Measurements from ENCODE around the gene CGB8. TPM values are rescaled to one million over a fixed set of nuclear protein-coding genes. Genes with fewer than 3 reads are reported as not detected.
A peak's percentile ranks its signal among the peaks of the same experiment; 100 is the strongest.

Gene CGB8
- total RNA-seq, 1 donor from 2014 or later, result not detected

DNA sequence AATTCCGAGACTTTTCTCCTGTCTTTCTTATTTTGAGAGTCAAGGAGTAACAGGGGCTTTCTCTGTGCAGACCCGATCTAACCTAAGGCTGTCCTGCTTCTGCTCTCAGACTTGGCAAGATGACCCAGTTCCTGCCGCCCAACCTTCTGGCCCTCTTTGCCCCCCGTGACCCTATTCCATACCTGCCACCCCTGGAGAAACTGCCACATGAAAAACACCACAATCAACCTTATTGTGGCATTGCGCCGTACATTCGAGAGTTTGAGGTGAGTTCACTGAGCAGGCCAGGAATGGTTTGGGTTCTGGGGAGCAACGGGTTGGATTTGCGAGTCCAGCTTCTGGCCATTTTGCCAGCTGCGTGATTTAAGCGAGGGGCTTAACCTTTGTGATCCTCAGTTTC, 37.4 kb upstream of the CGB8 start:
- H3K36me3 Mint-ChIP-seq (ENCODE audit: unreplicated experiment), result peaks cover 17% of the 10 kb centered on the region
- peak overlapping the region; percentile 92 for H3K27ac Mint-ChIP-seq (ENCODE audit: unreplicated experiment)
- H3K4me3 Mint-ChIP-seq (ENCODE audit: unreplicated experiment), result peak overlapping the region; percentile 95
- peaks cover 27% of the 10 kb centered on the region for H3K4me1 Mint-ChIP-seq (ENCODE audit: unreplicated experiment)
- TF ChIP-seq, protein P1, sequence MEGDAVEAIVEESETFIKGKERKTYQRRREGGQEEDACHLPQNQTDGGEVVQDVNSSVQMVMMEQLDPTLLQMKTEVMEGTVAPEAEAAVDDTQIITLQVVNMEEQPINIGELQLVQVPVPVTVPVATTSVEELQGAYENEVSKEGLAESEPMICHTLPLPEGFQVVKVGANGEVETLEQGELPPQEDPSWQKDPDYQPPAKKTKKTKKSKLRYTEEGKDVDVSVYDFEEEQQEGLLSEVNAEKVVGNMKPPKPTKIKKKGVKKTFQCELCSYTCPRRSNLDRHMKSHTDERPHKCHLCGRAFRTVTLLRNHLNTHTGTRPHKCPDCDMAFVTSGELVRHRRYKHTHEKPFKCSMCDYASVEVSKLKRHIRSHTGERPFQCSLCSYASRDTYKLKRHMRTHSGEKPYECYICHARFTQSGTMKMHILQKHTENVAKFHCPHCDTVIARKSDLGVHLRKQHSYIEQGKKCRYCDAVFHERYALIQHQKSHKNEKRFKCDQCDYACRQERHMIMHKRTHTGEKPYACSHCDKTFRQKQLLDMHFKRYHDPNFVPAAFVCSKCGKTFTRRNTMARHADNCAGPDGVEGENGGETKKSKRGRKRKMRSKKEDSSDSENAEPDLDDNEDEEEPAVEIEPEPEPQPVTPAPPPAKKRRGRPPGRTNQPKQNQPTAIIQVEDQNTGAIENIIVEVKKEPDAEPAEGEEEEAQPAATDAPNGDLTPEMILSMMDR (IDR thresholded peaks at IDR 0.05), result no peak
- H3K9me3 Mint-ChIP-seq (ENCODE audit: unreplicated experiment), result no peaks in the 10 kb centered on the region
- no peaks in the 10 kb centered on the region for H3K27me3 Mint-ChIP-seq (ENCODE audit: unreplicated experiment)
- no peak for DNase-seq (ENCODE audit: extremely low spot score, unreplicated experiment)

- TF ChIP-seq, protein P1 (IDR thresholded peaks at IDR 0.05), result no peak
- peaks cover 27% of the 10 kb centered on the region for H3K4me1 Mint-ChIP-seq (ENCODE audit: unreplicated experiment)
- no peak for DNase-seq (ENCODE audit: extremely low spot score, unreplicated experiment)
- no peaks in the 10 kb centered on the region for H3K9me3 Mint-ChIP-seq (ENCODE audit: unreplicated experiment)
- peak overlapping the region; percentile 92 for H3K27ac Mint-ChIP-seq (ENCODE audit: unreplicated experiment)
- peak overlapping the region; percentile 95 for H3K4me3 Mint-ChIP-seq (ENCODE audit: unreplicated experiment)
- peaks cover 14% of the 10 kb centered on the region for H3K36me3 Mint-ChIP-seq (ENCODE audit: unreplicated experiment)
- no peaks in the 10 kb centered on the region for H3K27me3 Mint-ChIP-seq (ENCODE audit: unreplicated experiment)
Measured at GRCh38 chr19:49085868-49086232, 36.9 kb upstream of the CGB8 start.

- H3K36me3 Mint-ChIP-seq (ENCODE audit: unreplicated experiment), result peaks cover 9% of the 10 kb centered on the region
- H3K27ac Mint-ChIP-seq (ENCODE audit: unreplicated experiment), result peak within 1 kb of the TSS; percentile 92
- H3K4me1 Mint-ChIP-seq (ENCODE audit: unreplicated experiment), result peaks cover 27% of the 10 kb centered on the region
- peak; percentile 100 for DNase-seq (ENCODE audit: extremely low spot score, unreplicated experiment)
- TF ChIP-seq, protein P1 (IDR thresholded peaks at IDR 0.05), result no peak
- H3K27me3 Mint-ChIP-seq (ENCODE audit: unreplicated experiment), result no peaks in the 10 kb centered on the region
- peak within 1 kb of the TSS; percentile 95 for H3K4me3 Mint-ChIP-seq (ENCODE audit: unreplicated experiment)
- no peaks in the 10 kb centered on the region for H3K9me3 Mint-ChIP-seq (ENCODE audit: unreplicated experiment)
Measured at GRCh38 chr19:49085020-49085867, 36.3 kb upstream of the CGB8 start, which contains the start of gene SNRNP70. SNRNP70 (plus strand) TSS chr19:49085451; CDS start chr19:49086415, 964 bp downstream.

- Mint-ChIP-seq H3K4me1 (ENCODE audit: unreplicated experiment) (peaks cover 27% of the 10 kb centered on the region), H3K4me3 (ENCODE audit: unreplicated experiment) (peak overlapping the region; percentile 95), H3K27ac (ENCODE audit: unreplicated experiment) (peak overlapping the region; percentile 92), H3K36me3 (ENCODE audit: unreplicated experiment) (peaks cover 7% of the 10 kb centered on the region), H3K27me3 (ENCODE audit: unreplicated experiment) (no peaks in the 10 kb centered on the region), H3K9me3 (ENCODE audit: unreplicated experiment) (no peaks in the 10 kb centered on the region)
- DNase-seq (ENCODE audit: extremely low spot score, unreplicated experiment), result no peak
- TF ChIP-seq, protein P1 (IDR thresholded peaks at IDR 0.05), result no peak
Measured at GRCh38 chr19:49084206-49085019, 35.5 kb upstream of the CGB8 start.

DNA sequence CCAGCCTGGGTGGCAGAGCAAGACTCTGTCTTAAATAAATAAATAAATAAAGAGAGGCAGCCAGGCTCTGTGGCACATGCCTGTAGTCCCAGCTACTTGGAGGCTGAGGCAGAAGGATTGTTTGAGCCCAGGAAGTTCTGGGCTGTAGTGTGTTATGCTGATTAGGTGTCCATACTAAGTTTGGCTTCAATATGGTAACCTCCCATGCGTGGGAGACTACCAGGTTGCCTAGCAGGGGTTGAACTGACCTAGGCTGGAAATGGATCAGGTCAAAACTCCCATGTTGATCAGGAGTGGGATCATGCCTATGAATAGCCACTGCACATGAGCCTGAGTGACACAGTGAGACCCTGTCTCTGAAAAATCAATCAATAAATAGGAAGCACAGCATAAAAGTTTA, 32.4 kb upstream of the CGB8 start:
- peaks cover 11% of the 10 kb centered on the region for H3K4me1 Mint-ChIP-seq (ENCODE audit: unreplicated experiment)
- no peaks in the 10 kb centered on the region for H3K27me3 Mint-ChIP-seq (ENCODE audit: unreplicated experiment)
- no peak for DNase-seq (ENCODE audit: extremely low spot score, unreplicated experiment)
- no peaks in the 10 kb centered on the region for H3K9me3 Mint-ChIP-seq (ENCODE audit: unreplicated experiment)
- no peak overlapping the region for H3K4me3 Mint-ChIP-seq (ENCODE audit: unreplicated experiment)
- no peak overlapping the region for H3K27ac Mint-ChIP-seq (ENCODE audit: unreplicated experiment)
- H3K36me3 Mint-ChIP-seq (ENCODE audit: unreplicated experiment), result peaks cover under 1% of the 10 kb centered on the region
- TF ChIP-seq, protein P1 (IDR thresholded peaks at IDR 0.05), result no peak
